ENCODE measurements around the gene AP2B1.

AP2B1 gene

GRCh38 chr17:35713069-35713728 is 126.1 kb downstream of the AP2B1 start:
- H3K36me3 ChIP-seq (ENCODE audit: control insufficient read depth in 2 of 2, insufficient read depth in 1 of 2, low read length in 2 of 2): peaks cover 31 to 84% of the 10 kb centered on the region in 2 experiments
- CTCF ChIA-PET: interaction anchor here (0.5 to 0.7 kb wide), 2 partner anchors 8 to 9 kb away, joined by 3 to 4 read pairs; no protein-coding TSS in a partner anchor
- TF ChIP-seq ZBTB49 (tag by site-specific recombination; IDR thresholded peaks at IDR 0.05; ENCODE audit: low read depth) (no peak), GLI4 (tag by site-specific recombination; IDR thresholded peaks at IDR 0.05) (no peak), YY1 (tag by site-specific recombination; IDR thresholded peaks at IDR 0.05) (no peak), ZNF449 (tag by site-specific recombination; IDR thresholded peaks at IDR 0.05) (no peak), ZSCAN16 (tag by site-specific recombination; IDR thresholded peaks at IDR 0.05) (no peak), ZNF747 (tag by site-specific recombination; IDR thresholded peaks at IDR 0.05) (no peak), ZNF175 (tag by site-specific recombination; IDR thresholded peaks at IDR 0.05) (no peak), ZNF544 (tag by site-specific recombination; IDR thresholded peaks at IDR 0.05) (no peak)
- H3K4me3 ChIP-seq (ENCODE audit: low read depth, low read length): no peak overlapping the region
- H3K4me1 ChIP-seq (ENCODE audit: control insufficient read depth, insufficient read depth, low read length): peaks cover 10% of the 10 kb centered on the region
- no peak overlapping the region for H3K27ac ChIP-seq (ENCODE audit: extremely low read depth, low read depth, low read length)
- POLR2A ChIA-PET: no interaction called here
- no peaks in the 10 kb centered on the region for H3K9me3 ChIP-seq (ENCODE audit: control insufficient read depth, insufficient read depth, low read depth, low read length)

- Histone ChIP-seq H3K36me3 (ENCODE audit: control insufficient read depth in 2 of 2, insufficient read depth in 1 of 2, low read length in 2 of 2) (peaks cover 37 to 84% of the 10 kb centered on the region in 2 experiments), H3K4me3 (ENCODE audit: low read depth, low read length) (no peak overlapping the region), H3K4me1 (ENCODE audit: control insufficient read depth, insufficient read depth, low read length) (peaks cover 10% of the 10 kb centered on the region), H3K9me3 (ENCODE audit: control insufficient read depth, insufficient read depth, low read depth, low read length) (no peaks in the 10 kb centered on the region), H3K27ac (ENCODE audit: extremely low read depth, low read depth, low read length) (no peak overlapping the region)
- TF ChIP-seq KLF9 (tag by site-specific recombination; IDR thresholded peaks at IDR 0.05; ENCODE audit: low read depth) (no peak), GLI2 (tag by site-specific recombination; IDR thresholded peaks at IDR 0.05; ENCODE audit: borderline replicate concordance, low read depth) (no peak), ZNF792 (tag by site-specific recombination; IDR thresholded peaks at IDR 0.05) (no peak), ZNF311 (tag by site-specific recombination; IDR thresholded peaks at IDR 0.05; ENCODE audit: borderline replicate concordance) (no peak), HOXC10 (CRISPR knock-in tag; IDR thresholded peaks at IDR 0.05) (no peak), ZFP41 (tag by site-specific recombination; IDR thresholded peaks at IDR 0.05; ENCODE audit: borderline replicate concordance) (no peak), ZNF18 (tag by site-specific recombination; IDR thresholded peaks at IDR 0.05) (no peak), KLF16 (tag by site-specific recombination; IDR thresholded peaks at IDR 0.05) (no peak), ZNF658 (tag by site-specific recombination; IDR thresholded peaks at IDR 0.05) (no peak)
- CTCF ChIA-PET: no interaction called here
- POLR2A ChIA-PET: no interaction called here
Observed at GRCh38 chr17:35714988-35715387, 127.9 kb downstream of the AP2B1 start.
